Measurements from ENCODE around the gene PRPH. TPM values are rescaled to one million over a fixed set of nuclear protein-coding genes. Genes with fewer than 3 reads are reported as not detected.
A peak's percentile ranks its signal among the peaks of the same experiment; 100 is the strongest.

Gene PRPH
- total RNA-seq, 1 donor from 2014 or later: 0.26 TPM

DNA sequence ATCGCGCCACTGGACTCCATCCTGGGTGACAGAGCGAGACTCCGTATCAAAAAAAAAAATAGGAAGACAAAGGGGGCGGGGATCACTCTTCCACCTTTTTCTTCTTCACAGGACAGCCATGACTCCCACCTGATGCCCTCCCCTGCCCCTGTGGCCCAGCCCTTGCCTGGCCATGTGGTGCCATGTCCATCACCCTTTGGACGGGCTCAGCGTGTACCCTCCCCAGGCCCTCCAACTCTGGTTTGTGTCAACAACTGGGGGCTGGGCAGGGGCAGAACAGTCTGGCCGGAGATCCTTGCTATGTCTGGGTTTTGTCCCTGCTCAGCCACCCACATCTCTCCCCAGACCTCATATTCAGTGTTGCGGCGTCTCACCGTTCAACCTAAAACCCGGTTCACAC lies 33.9 kb downstream of the PRPH start:
- FAIRE-seq (no peak), DNase-seq (ENCODE audit: low read depth) (no peak)
- TF ChIP-seq, protein P1, sequence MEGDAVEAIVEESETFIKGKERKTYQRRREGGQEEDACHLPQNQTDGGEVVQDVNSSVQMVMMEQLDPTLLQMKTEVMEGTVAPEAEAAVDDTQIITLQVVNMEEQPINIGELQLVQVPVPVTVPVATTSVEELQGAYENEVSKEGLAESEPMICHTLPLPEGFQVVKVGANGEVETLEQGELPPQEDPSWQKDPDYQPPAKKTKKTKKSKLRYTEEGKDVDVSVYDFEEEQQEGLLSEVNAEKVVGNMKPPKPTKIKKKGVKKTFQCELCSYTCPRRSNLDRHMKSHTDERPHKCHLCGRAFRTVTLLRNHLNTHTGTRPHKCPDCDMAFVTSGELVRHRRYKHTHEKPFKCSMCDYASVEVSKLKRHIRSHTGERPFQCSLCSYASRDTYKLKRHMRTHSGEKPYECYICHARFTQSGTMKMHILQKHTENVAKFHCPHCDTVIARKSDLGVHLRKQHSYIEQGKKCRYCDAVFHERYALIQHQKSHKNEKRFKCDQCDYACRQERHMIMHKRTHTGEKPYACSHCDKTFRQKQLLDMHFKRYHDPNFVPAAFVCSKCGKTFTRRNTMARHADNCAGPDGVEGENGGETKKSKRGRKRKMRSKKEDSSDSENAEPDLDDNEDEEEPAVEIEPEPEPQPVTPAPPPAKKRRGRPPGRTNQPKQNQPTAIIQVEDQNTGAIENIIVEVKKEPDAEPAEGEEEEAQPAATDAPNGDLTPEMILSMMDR (IDR thresholded peaks at IDR 0.05; ENCODE audit: insufficient read depth, low read length, severe bottlenecking): no peak
- Histone ChIP-seq H3K36me3 (ENCODE audit: control insufficient read depth, insufficient read depth, low read length) (peaks cover 8% of the 10 kb centered on the region), H3K4me3 (ENCODE audit: low read depth, low read length) (no peak overlapping the region), H3K27me3 (ENCODE audit: control insufficient read depth, insufficient read depth, low read length) (peaks cover 4% of the 10 kb centered on the region)

DNA sequence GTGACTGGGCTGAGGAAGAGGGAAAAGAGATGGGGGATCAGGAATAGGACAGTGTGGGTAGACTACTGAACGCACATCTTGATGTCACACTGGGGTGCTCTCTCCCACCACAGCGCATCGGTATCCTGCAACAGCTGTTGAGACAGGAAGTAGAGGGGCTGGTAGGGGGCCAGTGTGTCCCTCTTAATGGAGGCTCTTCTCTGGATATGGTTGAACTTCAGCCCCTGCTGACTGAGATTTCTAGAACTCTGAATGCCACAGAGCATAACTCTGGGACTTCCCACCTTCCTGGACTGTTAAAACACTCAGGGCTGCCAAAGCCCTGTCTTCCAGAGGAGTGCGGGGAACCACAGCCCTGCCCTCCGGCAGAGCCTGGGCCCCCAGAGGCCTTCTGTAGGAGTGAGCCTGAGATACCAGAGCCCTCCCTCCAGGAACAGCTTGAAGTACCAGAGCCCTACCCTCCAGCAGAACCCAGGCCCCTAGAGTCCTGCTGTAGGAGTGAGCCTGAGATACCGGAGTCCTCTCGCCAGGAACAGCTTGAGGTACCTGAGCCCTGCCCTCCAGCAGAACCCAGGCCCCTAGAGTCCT lies 35.2 kb downstream of the PRPH start:
- no peak overlapping the region for H3K4me3 ChIP-seq (ENCODE audit: low read depth, low read length)
- peaks cover 8% of the 10 kb centered on the region for H3K36me3 ChIP-seq (ENCODE audit: control insufficient read depth, insufficient read depth, low read length)
- no peak for FAIRE-seq
- TF ChIP-seq, protein P1 (IDR thresholded peaks at IDR 0.05; ENCODE audit: insufficient read depth, low read length, severe bottlenecking): no peak
- peaks cover 4% of the 10 kb centered on the region for H3K27me3 ChIP-seq (ENCODE audit: control insufficient read depth, insufficient read depth, low read length)
- no peak for DNase-seq (ENCODE audit: low read depth)

DNA sequence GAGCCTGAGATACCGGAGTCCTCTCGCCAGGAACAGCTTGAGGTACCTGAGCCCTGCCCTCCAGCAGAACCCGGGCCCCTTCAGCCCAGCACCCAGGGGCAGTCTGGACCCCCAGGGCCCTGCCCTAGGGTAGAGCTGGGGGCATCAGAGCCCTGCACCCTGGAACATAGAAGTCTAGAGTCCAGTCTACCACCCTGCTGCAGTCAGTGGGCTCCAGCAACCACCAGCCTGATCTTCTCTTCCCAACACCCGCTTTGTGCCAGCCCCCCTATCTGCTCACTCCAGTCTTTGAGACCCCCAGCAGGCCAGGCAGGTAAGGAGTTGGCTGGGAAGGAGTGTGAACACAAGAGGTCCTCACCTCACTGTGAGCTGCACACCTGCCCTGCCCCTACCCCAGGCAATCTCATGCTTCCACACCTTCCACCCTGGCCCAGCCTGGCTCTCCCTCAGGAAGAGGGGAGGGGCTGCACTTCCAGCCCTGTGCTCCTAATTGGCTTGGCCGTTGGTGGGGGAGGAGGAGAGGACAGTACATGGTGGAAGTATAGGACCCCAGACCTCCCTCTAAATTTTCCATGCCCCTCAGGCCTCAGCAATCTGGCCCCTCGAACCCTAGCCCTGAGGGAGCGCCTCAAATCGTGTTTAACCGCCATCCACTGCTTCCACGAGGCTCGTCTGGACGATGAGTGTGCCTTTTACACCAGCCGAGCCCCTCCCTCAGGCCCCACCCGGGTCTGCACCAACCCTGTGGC lies 35.9 kb downstream of the PRPH start:
- TF ChIP-seq, protein P1 (IDR thresholded peaks at IDR 0.05; ENCODE audit: insufficient read depth, low read length, severe bottlenecking): no peak
- peaks cover 8% of the 10 kb centered on the region for H3K27me3 ChIP-seq (ENCODE audit: control insufficient read depth, insufficient read depth, low read length)
- DNase-seq (ENCODE audit: low read depth): no peak
- no peak overlapping the region for H3K4me3 ChIP-seq (ENCODE audit: low read depth, low read length)
- peaks cover 8% of the 10 kb centered on the region for H3K36me3 ChIP-seq (ENCODE audit: control insufficient read depth, insufficient read depth, low read length)
- no peak for FAIRE-seq

DNA sequence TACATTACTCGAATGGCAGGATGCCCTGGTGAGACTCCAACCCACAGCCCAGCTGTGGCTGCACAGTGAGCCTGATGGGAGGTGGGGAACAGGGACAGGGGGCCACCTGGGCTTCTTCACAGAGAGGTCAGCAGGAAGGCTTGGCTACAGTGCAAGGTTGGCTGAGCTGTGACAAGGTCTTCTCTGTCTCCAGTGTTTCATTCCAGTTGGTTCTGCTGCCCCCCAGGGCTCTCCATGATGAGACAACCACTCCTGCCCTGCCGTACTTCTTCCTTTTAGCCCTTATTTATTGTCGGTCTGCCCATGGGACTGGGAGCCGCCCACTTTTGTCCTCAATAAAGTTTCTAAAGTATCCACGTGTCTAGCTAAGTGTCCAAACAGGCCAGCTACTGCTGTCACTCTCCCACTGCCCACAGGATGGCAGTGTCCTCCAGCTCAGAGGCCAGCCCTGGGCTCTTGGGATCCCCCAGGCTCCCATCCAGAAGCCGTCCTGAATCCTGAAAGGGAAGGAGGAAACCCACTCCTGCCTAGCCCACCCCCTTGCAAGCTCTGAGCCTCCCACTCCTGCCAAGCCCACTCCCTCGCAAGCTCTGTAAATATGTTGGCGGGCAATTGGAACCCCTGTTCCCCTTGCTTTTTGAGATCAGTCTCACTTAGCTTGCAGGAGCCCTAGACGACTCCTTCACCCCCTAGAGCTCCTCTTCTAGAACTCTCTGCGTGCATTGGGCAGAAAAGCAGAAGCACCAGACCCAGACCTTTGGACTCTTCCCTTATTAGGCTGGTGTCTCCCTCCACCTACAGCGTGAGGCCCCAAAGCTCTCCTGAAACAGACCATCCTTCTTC lies 36.7 kb downstream of the PRPH start:
- FAIRE-seq: peak; percentile 40
- Histone ChIP-seq H3K36me3 (ENCODE audit: control insufficient read depth, insufficient read depth, low read length) (peaks cover 5% of the 10 kb centered on the region), H3K27me3 (ENCODE audit: control insufficient read depth, insufficient read depth, low read length) (peaks cover 15% of the 10 kb centered on the region), H3K4me3 (ENCODE audit: low read depth, low read length) (no peak overlapping the region)
- peak; percentile 58 for DNase-seq (ENCODE audit: low read depth)
- TF ChIP-seq, protein P1 (IDR thresholded peaks at IDR 0.05; ENCODE audit: insufficient read depth, low read length, severe bottlenecking): peak; percentile 84

DNA sequence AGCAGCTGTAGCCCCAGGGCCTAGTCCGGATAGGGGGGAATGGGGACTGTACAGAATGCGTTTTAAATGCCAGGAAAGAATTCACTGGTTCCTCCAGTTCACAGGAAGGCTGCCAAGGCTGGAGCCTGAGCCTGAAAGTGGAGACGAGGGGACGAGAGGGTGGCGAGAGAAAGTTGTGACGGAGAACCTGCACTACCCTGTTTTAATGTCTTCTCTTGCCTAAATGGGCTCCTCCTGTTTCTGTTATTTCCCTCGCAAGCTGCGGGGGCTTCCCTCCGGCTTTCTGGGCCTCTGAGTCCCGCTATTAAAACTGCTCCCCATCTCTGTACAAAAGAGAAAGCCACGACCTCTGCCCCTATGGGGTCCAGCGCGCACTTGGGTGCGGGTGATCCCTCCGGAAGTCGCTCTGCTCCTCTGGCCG lies 37.5 kb downstream of the PRPH start:
- TF ChIP-seq, protein P1 (IDR thresholded peaks at IDR 0.05; ENCODE audit: insufficient read depth, low read length, severe bottlenecking): no peak
- peaks cover 22% of the 10 kb centered on the region for H3K27me3 ChIP-seq (ENCODE audit: control insufficient read depth, insufficient read depth, low read length)
- no peak for DNase-seq (ENCODE audit: low read depth)
- peaks cover 2% of the 10 kb centered on the region for H3K36me3 ChIP-seq (ENCODE audit: control insufficient read depth, insufficient read depth, low read length)
- no peak overlapping the region for H3K4me3 ChIP-seq (ENCODE audit: low read depth, low read length)
- no peak for FAIRE-seq

Measured in bronchial epithelial cell (primary cell).